Right renal pelvis (tissue), 4 donors: Measurements from ENCODE around the gene PROS1. TPM values are rescaled to one million over a fixed set of nuclear protein-coding genes. Genes with fewer than 3 reads are reported as not detected.
"Not testable (repeated sequence)": the region's sequence is repeated elsewhere in the genome, so short reads cannot be mapped to it uniquely, and the experiment has no call there.

Source experiments
- DNase-seq, 4 donors: peaks; one replicate each; pipeline ENCODE4 v3.0.0-alpha.2; 2013; ENCODE audit warnings: low read depth in 4 of 4, low spot score in 3 of 4, missing footprints in 1 of 4
- polyA plus RNA-seq, 4 donors: library from polyadenylated mRNA; unstranded; fragments of 120-200 nt; gene quantifications; one replicate each; pipeline ENCODE4 v1.2.1, GENCODE V29; 2013; ENCODE audit not compliant: insufficient read length in 4 of 4

PROS1 gene
- polyA plus RNA-seq, 4 donors, result 38.0 to 50.9 (median 42.8) TPM

GRCh38 chr3:93979850-93980676 lies 6.4 kb upstream of the PROS1 start, which contains the start of gene ARL13B:
TSS of gene ARL13B (plus strand) at chr3:93980155. CDS start at chr3:93980424, 269 bp downstream.
- DNase-seq, result peak; percentile 90 to 96 (median 94)

GRCh38 chr3:93969997-93970396 lies 3.7 kb downstream of the PROS1 start:
- no peak for DNase-seq

GRCh38 chr3:93969443-93969842 lies 4.3 kb downstream of the PROS1 start:
- no peak for DNase-seq

- not testable (repeated sequence) for DNase-seq
Measured at GRCh38 chr3:93965106-93965505, 8.6 kb downstream of the PROS1 start.

GRCh38 chr3:93962798-93963197 lies 10.9 kb downstream of the PROS1 start:
- no peak for DNase-seq

GRCh38 chr3:93961489-93961888 lies 12.2 kb downstream of the PROS1 start:
- no peak for DNase-seq

GRCh38 chr3:93961026-93961425 lies 12.7 kb downstream of the PROS1 start:
- DNase-seq, result no peak

- not testable (repeated sequence) for DNase-seq
Measured at GRCh38 chr3:93949958-93950357, 23.7 kb downstream of the PROS1 start.

GRCh38 chr3:93937485-93937884 lies 36.2 kb downstream of the PROS1 start:
- not testable (repeated sequence) for DNase-seq

GRCh38 chr3:93936549-93936948 lies 37.1 kb downstream of the PROS1 start:
- DNase-seq, result no peak

- DNase-seq, result no peak
Measured at GRCh38 chr3:93934366-93935046, 39.2 kb downstream of the PROS1 start.

GRCh38 chr3:93931597-93932229 lies 42.0 kb downstream of the PROS1 start:
- DNase-seq, result no peak

- DNase-seq, result no peak
Measured at GRCh38 chr3:93930041-93930440, 43.7 kb downstream of the PROS1 start.

- DNase-seq, result no peak
Measured at GRCh38 chr3:93926789-93927188, 46.9 kb downstream of the PROS1 start.

GRCh38 chr3:93924491-93924890 lies 49.2 kb downstream of the PROS1 start:
- no peak for DNase-seq

GRCh38 chr3:93923006-93923405 lies 50.7 kb downstream of the PROS1 start:
- DNase-seq, result no peak

- DNase-seq, result not testable (repeated sequence)
Measured at GRCh38 chr3:93917546-93918029, 56.1 kb downstream of the PROS1 start.

- DNase-seq, result not testable (repeated sequence)
Measured at GRCh38 chr3:93913623-93914022, 60.1 kb downstream of the PROS1 start.

GRCh38 chr3:93911206-93911605 lies 62.5 kb downstream of the PROS1 start:
- no peak for DNase-seq

GRCh38 chr3:93910097-93910496 lies 63.6 kb downstream of the PROS1 start:
- DNase-seq, result no peak

- no peak for DNase-seq
Measured at GRCh38 chr3:93907132-93907531, 66.6 kb downstream of the PROS1 start.
